ENCODE data around the gene CAPN3.

DNA sequence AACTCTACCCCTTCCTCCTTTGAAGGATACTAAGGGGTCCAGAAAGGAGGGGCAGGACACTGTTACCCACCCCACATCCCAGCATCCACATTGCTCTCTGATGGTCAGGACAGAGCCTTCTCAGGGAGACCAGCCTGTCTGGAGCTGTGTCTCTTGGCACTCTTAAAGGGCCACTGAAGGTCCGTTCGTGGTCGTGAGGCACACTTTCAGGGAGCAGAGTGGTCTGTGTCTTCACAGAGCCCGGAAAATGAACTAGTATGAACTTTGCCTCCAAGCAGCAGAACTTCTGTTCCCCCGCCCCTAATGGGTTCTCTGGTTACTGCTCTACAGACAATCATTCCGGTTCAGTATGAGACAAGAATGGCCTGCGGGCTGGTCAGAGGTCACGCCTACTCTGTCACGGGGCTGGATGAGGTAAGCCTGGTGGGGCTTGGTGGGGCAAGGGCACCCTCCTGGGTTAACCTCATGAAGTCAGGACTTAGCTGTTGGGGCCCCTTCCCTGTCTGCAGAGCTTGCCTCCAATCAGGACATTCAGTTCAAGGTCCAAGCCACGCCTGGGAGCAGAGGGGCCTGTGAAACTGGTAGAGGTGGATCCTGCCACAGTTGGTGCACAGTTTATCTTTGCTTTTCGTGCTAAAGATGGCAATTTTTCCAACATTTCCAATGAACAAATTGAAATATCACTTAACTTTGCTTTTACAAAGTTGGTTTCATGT is 33.2 kb downstream of the CAPN3 start:
- TF ChIP-seq, protein P1, sequence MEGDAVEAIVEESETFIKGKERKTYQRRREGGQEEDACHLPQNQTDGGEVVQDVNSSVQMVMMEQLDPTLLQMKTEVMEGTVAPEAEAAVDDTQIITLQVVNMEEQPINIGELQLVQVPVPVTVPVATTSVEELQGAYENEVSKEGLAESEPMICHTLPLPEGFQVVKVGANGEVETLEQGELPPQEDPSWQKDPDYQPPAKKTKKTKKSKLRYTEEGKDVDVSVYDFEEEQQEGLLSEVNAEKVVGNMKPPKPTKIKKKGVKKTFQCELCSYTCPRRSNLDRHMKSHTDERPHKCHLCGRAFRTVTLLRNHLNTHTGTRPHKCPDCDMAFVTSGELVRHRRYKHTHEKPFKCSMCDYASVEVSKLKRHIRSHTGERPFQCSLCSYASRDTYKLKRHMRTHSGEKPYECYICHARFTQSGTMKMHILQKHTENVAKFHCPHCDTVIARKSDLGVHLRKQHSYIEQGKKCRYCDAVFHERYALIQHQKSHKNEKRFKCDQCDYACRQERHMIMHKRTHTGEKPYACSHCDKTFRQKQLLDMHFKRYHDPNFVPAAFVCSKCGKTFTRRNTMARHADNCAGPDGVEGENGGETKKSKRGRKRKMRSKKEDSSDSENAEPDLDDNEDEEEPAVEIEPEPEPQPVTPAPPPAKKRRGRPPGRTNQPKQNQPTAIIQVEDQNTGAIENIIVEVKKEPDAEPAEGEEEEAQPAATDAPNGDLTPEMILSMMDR (IDR thresholded peaks at IDR 0.05), result no peak
- TF ChIP-seq POLR2A (IDR thresholded peaks at IDR 0.05), result no peak
